HG02623 (cell line): Measurements from ENCODE around the gene RGS7.
"Not testable (repeated sequence)": the region's sequence is repeated elsewhere in the genome, so short reads cannot be mapped to it uniquely, and the experiment has no call there.

Source experiments
- ATAC-seq: cut with Tn5 transposase; IDR thresholded peaks from one replicate; pipeline ENCODE4 v1.9.1; 2021; ENCODE audit warnings: moderate library complexity; ENCODE audit not compliant: unreplicated experiment

RGS7 gene

DNA sequence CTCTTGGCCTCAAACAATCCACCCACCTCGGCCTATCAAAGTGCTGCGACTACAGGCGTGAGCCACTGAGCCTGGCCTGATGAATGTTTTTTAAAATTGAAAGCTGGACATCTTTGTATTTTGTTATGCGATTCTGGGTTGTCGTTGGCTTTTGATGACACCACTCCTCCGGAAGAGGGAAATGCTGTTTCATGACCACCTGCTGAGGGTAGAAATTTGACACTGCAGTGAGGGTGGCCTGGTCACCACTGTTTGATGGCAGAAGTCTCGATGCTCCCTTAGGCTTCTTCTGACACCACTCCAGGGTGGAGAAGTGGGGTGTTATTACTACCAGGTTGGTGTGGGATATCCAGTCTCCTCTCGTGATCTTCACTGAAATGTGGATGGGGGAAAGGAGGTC, 357.2 kb downstream of the RGS7 start:
- ATAC-seq, result no peak

DNA sequence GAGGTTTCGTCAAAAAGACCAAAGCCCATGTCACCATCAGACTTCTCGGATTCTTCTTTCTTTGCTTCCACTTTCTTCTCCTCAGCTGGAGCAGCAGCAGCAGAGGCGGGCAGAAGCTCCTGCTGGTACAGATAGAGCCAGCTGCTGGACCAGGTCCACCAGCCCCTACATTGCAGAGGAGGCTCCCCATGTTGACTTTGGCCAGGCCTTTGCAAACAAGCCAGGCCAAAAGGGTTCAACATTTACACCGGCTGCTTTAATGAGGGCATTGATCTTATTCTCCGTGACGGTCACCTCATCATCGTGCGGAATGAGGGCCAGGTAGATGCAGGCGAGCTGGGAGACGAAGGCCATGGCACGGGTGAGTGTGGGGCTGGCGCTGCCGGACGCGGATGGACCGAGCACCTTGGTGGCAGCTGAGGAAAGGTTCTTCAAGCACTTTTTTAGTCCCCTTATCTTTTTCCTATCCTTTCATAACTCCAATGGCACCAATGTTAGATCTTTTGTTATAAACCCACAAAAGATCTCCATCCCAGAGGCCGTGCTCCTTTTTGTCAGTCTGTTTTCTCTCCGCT, 358.5 kb downstream of the RGS7 start:
- ATAC-seq, result no peak

DNA sequence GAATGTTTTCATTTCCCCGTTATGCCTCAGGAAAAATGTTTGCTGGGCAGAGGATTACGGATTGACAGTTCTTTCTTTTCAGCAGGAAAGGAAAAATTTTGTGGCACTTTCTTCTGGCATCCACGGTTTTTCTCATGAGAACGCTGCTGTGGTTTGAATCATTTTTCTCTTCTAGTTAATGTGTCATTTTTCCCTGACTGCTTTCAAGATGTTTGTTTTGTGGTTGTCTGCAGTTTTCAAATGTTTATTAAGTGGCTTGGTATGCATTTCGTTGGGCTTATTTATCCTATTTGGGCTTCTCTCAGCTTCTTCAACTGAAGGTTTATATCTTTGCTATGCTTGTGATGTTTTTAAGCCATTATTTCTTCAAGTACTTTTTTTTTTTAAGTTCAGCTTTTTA, 359.0 kb downstream of the RGS7 start:
- no peak for ATAC-seq

- no peak for ATAC-seq
These were observed 364.0 kb downstream of the RGS7 start for GRCh38 chr1:240993004-240993403.

DNA sequence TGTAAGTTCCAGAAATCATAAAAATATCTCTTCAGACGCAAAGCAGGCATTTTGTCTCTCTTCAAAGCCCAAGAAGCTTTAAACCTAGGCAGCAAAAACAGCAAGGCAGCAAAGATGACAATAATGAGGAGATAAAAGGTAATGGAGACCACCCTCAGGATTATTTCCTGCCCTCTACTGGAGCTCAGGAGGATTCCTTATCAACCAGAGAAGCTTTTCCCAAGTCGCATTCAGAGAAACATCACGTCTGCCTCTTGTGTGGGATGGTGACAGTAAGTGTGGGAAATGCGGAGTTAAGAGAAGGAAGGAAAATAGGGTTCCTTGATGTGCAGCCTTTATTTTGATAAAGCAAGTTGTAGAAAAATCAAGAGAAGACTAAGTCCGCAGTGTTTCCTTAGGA, 365.8 kb downstream of the RGS7 start:
- ATAC-seq, result no peak

- ATAC-seq, result no peak
These were observed 369.1 kb downstream of the RGS7 start for GRCh38 chr1:240987928-240988327.

GRCh38 chr1:240985081-240985480, 371.9 kb downstream of the RGS7 start:
- ATAC-seq, result no peak

- no peak for ATAC-seq
These were observed 376.7 kb downstream of the RGS7 start for GRCh38 chr1:240980342-240980741.

DNA sequence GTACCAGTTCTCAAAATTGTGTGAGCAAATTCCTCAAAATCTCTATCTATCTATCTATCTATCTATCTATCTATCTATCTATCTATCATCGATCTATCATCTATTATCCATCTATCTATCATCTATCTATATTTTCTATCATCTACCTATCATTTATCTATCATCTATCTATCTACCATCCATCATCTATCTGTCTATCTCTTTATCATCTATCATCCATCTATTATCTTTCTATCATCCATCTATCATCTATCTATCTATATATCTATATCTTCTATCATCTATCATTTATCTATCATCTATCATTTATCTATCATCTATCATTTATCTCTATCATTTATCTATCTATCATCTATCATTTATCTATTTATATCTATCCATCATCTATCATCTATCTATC, 380.3 kb downstream of the RGS7 start:
- no peak for ATAC-seq

GRCh38 chr1:240973875-240974274, 383.1 kb downstream of the RGS7 start:
- no peak for ATAC-seq

DNA sequence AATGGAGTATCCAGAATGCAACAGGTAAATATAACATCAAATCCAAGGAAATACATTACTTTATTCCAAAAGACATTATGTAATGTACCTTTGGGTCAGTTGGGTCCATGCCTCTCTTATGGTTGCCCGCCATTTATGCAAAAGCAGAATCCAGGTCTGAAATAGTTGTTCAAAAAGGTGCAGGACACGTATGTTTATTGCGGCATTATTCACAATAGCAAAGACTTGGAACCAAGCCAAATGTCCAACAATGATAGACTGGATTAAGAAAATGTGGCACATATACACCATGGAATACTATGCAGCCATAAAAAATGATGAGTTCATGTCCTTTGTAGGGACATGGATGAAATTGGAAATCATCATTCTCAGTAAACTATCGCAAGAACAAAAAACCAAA, 384.9 kb downstream of the RGS7 start:
- ATAC-seq, result not testable (repeated sequence)

- no peak for ATAC-seq
These were observed 386.8 kb downstream of the RGS7 start for GRCh38 chr1:240970253-240970652.

GRCh38 chr1:240968864-240969263, 388.1 kb downstream of the RGS7 start:
- no peak for ATAC-seq

DNA sequence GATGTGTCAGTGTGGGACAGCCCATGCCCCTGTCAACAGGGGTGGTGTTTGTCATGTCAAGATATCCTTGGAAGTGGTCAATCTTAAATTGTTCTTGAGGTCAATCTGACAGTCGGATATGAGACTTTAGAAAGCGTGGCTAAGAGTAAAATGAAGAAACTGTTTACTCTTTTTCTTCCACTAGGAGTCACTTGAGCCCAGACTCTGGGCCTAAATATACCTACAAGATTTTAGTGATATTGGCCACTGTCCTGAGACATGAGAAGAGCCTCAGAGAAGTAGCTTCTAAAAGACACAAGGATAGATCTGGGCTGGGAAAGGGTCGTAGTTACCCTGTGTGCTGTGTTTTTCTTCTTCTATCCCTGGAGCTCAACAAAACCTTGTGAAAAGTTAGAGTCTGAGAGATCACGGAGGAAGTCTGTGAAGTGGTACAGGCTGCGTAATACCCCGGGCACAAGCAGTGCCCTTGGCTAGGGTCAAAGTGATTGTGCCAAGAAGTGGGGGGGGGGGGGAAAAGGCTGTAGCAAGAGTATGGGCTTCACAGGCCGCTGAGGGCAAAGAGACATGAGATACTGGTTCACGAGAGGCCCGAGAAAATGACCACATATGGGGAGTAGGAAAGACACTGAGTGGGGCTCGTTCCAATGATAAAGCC, 389.8 kb downstream of the RGS7 start:
- no peak for ATAC-seq

- ATAC-seq, result no peak
These were observed 391.4 kb downstream of the RGS7 start for GRCh38 chr1:240965581-240966091.

DNA sequence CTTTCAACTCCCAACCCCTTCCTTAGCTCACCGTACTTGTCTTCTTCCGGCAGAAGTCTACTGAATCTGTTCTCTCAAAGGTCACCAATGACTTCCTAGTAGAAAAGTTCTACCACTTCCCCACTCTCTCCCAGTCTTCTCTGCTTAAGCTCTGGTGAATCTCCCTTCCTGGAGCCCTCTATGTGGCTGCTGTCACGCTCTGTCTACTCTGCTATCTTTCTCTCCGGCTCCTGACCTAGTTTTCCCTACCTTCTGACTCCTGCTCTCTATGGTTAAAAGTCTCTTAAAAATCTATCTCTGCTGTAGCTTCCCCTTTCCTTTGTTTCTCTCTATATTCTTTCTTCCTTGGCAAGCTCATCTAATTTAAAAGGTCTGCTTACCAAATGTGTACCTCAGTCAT, 394.9 kb downstream of the RGS7 start:
- no peak for ATAC-seq

DNA sequence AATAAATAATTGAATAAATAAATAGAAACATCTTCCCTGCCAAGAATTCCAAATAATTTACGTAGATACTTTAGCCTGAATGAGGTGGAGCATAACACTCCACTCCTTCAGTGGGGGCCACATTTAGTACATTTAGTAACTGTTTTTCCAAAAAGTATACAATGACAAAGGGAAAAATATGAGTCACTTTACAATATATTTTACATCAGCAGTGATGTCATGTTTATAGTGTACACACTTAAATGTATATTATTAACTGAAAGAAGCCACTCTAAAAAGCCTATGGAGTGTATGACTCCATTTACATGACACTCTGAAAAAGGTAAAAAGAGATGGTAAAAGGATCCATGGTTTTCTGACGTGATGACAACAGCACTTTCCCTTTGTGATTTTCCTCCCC, 400.6 kb downstream of the RGS7 start:
- no peak for ATAC-seq

DNA sequence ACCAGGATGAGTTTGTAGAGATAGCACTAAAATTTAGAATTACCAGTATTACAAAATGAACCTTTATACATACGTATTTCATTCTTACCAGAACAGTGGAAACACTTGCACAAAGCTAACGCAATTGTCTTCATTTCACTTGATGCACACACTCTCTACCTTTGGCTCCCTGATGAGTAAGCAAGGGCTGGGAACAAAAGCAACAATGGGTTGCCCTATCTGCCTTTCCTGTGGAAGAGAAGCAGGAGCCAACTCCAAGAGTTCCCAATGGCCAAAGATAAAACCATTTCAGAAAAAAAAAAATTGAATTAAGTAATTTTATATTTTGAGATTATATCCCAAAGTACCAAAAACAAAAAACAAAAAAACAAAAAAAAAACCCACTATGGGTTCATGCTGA, 401.0 kb downstream of the RGS7 start:
- ATAC-seq, result no peak

DNA sequence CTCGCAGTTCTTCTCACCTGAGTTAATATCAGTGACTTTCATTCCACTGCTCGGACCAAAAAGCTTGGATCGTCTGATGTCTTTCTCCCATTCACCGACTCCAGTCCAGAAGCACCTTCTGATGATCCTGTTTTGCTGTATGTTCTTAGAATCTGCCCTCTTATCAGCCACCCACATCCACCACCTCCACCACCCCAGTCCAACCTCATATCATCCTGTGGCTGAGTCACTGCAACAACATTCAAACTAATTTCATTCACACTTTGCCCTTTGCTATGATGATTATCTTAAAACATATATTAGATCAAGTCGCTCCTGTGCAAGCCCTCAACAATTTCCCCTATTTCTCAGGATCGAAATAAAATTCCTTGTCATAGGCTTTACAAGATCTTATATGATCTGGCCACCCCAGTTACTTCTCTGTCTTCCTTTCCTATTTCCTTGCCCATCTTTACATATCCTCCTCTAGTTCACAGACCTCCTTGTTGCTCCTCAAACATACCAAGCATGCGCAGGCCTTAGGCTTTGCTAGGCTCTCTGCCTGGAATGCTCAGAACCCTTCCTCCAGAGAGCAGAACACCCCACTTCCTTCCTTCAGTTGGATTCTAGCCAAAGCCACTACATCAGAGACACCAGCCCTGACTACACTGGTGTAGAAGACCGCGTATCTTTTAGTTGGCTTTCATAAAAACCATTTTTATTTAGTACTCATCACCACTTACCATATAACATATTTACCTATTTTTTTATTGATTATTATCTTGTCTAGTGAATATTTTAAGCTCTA, 409.4 kb downstream of the RGS7 start:
- ATAC-seq, result no peak

GRCh38 chr1:240946926-240947325, 410.1 kb downstream of the RGS7 start:
- ATAC-seq, result no peak

- ATAC-seq, result no peak
These were observed 414.1 kb downstream of the RGS7 start for GRCh38 chr1:240942901-240943300.

GRCh38 chr1:240941701-240942370, 415.2 kb downstream of the RGS7 start:
- no peak for ATAC-seq
